IMR-90 (cell line): ENCODE measurements around the gene SOX11.

Experiments used
- BHLHE40 ChIP-seq: fragments of 150-350 bp; IDR thresholded peaks from 2 replicates; pipeline ENCODE4 v1.6.1; 2016; ENCODE audit warnings: mild to moderate bottlenecking, low read depth, low read length
- CEBPB ChIP-seq: IDR thresholded peaks from 2 replicates; pipeline ENCODE4 v1.6.1; 2012; ENCODE audit warnings: low read depth, low read length, improper control_type of control experiment
- FOS ChIP-seq: fragments of 150-350 bp; IDR thresholded peaks from 2 replicates; pipeline ENCODE4 v1.6.1; 2016; ENCODE audit warnings: low read depth, low read length
- MAFK ChIP-seq: IDR thresholded peaks from 2 replicates; pipeline ENCODE4 v1.6.1; 2012; ENCODE audit warnings: low read depth, low read length, improper control_type of control experiment
- MXI1 ChIP-seq: IDR thresholded peaks from 2 replicates; pipeline ENCODE4 v1.6.1; 2012; ENCODE audit warnings: low read depth, mild to moderate bottlenecking, low read length, moderate library complexity, borderline replicate concordance
- POLR2A ChIP-seq: IDR thresholded peaks from 2 replicates; pipeline ENCODE4 v1.6.1; 2012; ENCODE audit warnings: mild to moderate bottlenecking, low read depth, low read length
- RFX5 ChIP-seq: IDR thresholded peaks from 2 replicates; pipeline ENCODE4 v1.8.0; 2012; ENCODE audit warnings: low read depth, mild to moderate bottlenecking, low read length, moderate library complexity
- SMC3 ChIP-seq: fragments of 150-350 bp; IDR thresholded peaks from 2 replicates; pipeline ENCODE4 v1.6.1; 2016; ENCODE audit warnings: low read depth, mild to moderate bottlenecking, antibody characterized with exemption, low read length, moderate library complexity
- TF ChIP-seq, protein P1 (sequence below): fragments of 150-350 bp; IDR thresholded peaks from 2 replicates; pipeline ENCODE4 v1.6.1; 2016; ENCODE audit warnings: low read depth, mild to moderate bottlenecking, low read length, moderate library complexity, borderline replicate concordance
- TF ChIP-seq, protein P2 (sequence below): conservative IDR thresholded peaks from 2 replicates; pipeline ENCODE4 v1.5.1; 2012; ENCODE audit warnings: mild to moderate bottlenecking, low read depth, low read length, improper control_type of control experiment
- TF ChIP-seq, protein P3 (sequence below): fragments of 150-350 bp; IDR thresholded peaks from 2 replicates; pipeline ENCODE4 v1.6.1; 2017; ENCODE audit warnings: mild to moderate bottlenecking, antibody characterized with exemption, low read length, low read depth

DNA sequence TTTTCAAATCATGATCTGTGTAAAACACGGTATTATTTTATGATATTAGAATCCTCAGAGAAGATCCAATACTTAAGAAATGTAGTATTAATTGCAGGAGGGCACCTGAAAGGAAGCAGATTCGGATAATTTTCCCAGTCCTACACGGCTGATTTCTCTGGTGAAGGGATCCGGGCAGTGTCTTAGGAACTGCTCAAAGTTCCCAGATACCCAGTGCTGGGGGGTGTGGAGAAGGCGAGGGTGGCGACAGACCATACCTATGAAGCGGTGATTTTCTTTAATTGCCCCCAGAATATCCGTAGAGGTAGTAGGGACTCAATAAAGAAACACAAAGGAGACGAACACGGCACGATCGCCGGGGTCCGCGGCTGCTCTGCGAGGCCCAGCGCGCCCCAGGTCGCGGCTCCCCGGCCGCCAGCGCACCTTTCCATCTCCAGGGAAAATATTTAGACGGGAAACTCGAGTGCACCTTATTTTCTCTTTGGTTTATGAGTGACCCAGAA is 1.4 kb upstream of the SOX11 start:
- TF ChIP-seq, protein P1, sequence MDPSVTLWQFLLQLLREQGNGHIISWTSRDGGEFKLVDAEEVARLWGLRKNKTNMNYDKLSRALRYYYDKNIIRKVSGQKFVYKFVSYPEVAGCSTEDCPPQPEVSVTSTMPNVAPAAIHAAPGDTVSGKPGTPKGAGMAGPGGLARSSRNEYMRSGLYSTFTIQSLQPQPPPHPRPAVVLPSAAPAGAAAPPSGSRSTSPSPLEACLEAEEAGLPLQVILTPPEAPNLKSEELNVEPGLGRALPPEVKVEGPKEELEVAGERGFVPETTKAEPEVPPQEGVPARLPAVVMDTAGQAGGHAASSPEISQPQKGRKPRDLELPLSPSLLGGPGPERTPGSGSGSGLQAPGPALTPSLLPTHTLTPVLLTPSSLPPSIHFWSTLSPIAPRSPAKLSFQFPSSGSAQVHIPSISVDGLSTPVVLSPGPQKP = no peak
- TF ChIP-seq, protein P2, sequence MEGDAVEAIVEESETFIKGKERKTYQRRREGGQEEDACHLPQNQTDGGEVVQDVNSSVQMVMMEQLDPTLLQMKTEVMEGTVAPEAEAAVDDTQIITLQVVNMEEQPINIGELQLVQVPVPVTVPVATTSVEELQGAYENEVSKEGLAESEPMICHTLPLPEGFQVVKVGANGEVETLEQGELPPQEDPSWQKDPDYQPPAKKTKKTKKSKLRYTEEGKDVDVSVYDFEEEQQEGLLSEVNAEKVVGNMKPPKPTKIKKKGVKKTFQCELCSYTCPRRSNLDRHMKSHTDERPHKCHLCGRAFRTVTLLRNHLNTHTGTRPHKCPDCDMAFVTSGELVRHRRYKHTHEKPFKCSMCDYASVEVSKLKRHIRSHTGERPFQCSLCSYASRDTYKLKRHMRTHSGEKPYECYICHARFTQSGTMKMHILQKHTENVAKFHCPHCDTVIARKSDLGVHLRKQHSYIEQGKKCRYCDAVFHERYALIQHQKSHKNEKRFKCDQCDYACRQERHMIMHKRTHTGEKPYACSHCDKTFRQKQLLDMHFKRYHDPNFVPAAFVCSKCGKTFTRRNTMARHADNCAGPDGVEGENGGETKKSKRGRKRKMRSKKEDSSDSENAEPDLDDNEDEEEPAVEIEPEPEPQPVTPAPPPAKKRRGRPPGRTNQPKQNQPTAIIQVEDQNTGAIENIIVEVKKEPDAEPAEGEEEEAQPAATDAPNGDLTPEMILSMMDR = no peak
- no peak for TF ChIP-seq RFX5
- no peak for TF ChIP-seq SMC3
- no peak for TF ChIP-seq CEBPB
- TF ChIP-seq POLR2A = no peak
- TF ChIP-seq FOS = no peak
- no peak for TF ChIP-seq MXI1
- TF ChIP-seq, protein P3, sequence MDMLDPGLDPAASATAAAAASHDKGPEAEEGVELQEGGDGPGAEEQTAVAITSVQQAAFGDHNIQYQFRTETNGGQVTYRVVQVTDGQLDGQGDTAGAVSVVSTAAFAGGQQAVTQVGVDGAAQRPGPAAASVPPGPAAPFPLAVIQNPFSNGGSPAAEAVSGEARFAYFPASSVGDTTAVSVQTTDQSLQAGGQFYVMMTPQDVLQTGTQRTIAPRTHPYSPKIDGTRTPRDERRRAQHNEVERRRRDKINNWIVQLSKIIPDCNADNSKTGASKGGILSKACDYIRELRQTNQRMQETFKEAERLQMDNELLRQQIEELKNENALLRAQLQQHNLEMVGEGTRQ = no peak
- no peak for TF ChIP-seq MAFK
- no peak for TF ChIP-seq BHLHE40
